CD8-positive, alpha-beta memory T cell (primary cell): ENCODE measurements around the gene SHROOM3. TPM values are rescaled to one million over a fixed set of nuclear protein-coding genes. Genes with fewer than 3 reads are reported as not detected.

Source experiments
- CTCF ChIA-PET: fragments of 350-600 bp; sonication (Branson Sonifier 250); formaldehyde crosslinking; loops from one replicate; lab custom pipeline; 2021; ENCODE audit warnings: antibody characterized with exemption; lab: Charles Lee
- POLR2A ChIA-PET: fragments of 350-600 bp; sonication (Branson Sonifier 250); formaldehyde crosslinking; loops from one replicate; lab custom pipeline; 2021; ENCODE audit warnings: antibody characterized with exemption; lab: Charles Lee
- DNase-seq, 5 donors: peaks; one replicate each; pipeline versions ENCODE4 v3.0.0 to v3.0.0-alpha.2; 2020 to 2022; ENCODE audit warnings: mixed read lengths in 1 of 5
- H3K27ac ChIP-seq: one replicate; pipeline ENCODE4 v1.7.0; 2013; ENCODE audit warnings: low read depth, mild to moderate bottlenecking, low read length, moderate library complexity
- H3K27me3 ChIP-seq: 2 replicates; pipeline ENCODE4 v1.7.0; 2013; ENCODE audit warnings: low read length, mild to moderate bottlenecking; ENCODE audit not compliant: insufficient read depth, poor library complexity, severe bottlenecking
- H3K36me3 ChIP-seq: 2 replicates; pipeline ENCODE4 v1.7.0; 2013; ENCODE audit warnings: mild to moderate bottlenecking, low read length, moderate library complexity; ENCODE audit not compliant: insufficient read depth
- H3K4me1 ChIP-seq: 2 replicates; pipeline ENCODE4 v1.7.0; 2013; ENCODE audit warnings: mild to moderate bottlenecking, low read length, moderate library complexity; ENCODE audit not compliant: insufficient read depth
- H3K4me3 ChIP-seq: 2 replicates; pipeline ENCODE4 v1.7.0; 2013; ENCODE audit warnings: mild to moderate bottlenecking, low read length
- H3K9me3 ChIP-seq: 2 replicates; pipeline ENCODE4 v1.7.0; 2013; ENCODE audit warnings: mild to moderate bottlenecking, low read length
- H3K27ac Mint-ChIP-seq, 8 donors: one replicate each; pipeline ENCODE4 v1.8.0; 2020 to 2021; ENCODE audit warnings: mixed read lengths in 8 of 8, mild to moderate bottlenecking in 6 of 8, inconsistent platforms in 3 of 8, moderate library complexity in 3 of 8
- H3K27me3 Mint-ChIP-seq, 2 donors: one replicate each; pipeline ENCODE4 v1.8.0; 2020 to 2021; ENCODE audit warnings: mixed read lengths in 2 of 2, mild to moderate bottlenecking in 1 of 2, moderate library complexity in 1 of 2
- H3K36me3 Mint-ChIP-seq, 3 donors: one replicate each; pipeline ENCODE4 v1.8.0; 2020 to 2021; ENCODE audit warnings: mixed read lengths in 3 of 3, inconsistent platforms in 1 of 3, mild to moderate bottlenecking in 1 of 3
- H3K4me1 Mint-ChIP-seq, 3 donors: one replicate each; pipeline ENCODE4 v1.8.0; 2020 to 2021; ENCODE audit warnings: mixed read lengths in 3 of 3, inconsistent platforms in 1 of 3, mild to moderate bottlenecking in 1 of 3
- H3K4me3 Mint-ChIP-seq, 7 donors: one replicate each; pipeline ENCODE4 v1.8.0; 2020 to 2021; ENCODE audit warnings: mixed read lengths in 7 of 7, mild to moderate bottlenecking in 6 of 7, moderate library complexity in 4 of 7, inconsistent platforms in 2 of 7
- H3K9me3 Mint-ChIP-seq, 5 donors: one replicate each; pipeline ENCODE4 v1.8.0; 2020 to 2022; ENCODE audit warnings: mixed read lengths in 5 of 5, mild to moderate bottlenecking in 3 of 5, moderate library complexity in 2 of 5, inconsistent platforms in 1 of 5
- polyA plus RNA-seq: library from polyadenylated mRNA; unstranded; fragments of 300-500 nt; fragmentation: Illumina TruSeq; gene quantifications from one replicate; pipeline ENCODE4 v1.2.3, GENCODE V29; 2021
- total RNA-seq, 2 experiments: library from RNA; stranded (reverse); gene quantifications; one replicate each; pipeline ENCODE4 v1.2.3, GENCODE V29; 2021

The SHROOM3 gene
- total and polyA plus RNA-seq, 3 experiments from 2014 or later, result not detected

GRCh38 chr4:76570141-76570973, 135.3 kb downstream of the SHROOM3 start:
- no peak for DNase-seq
- CTCF ChIA-PET, result no interaction called here

GRCh38 chr4:76571274-76571673, 136.2 kb downstream of the SHROOM3 start:
- peaks cover 8 to 42% of the 10 kb centered on the region in 2 donors for H3K27me3 Mint-ChIP-seq

More at GRCh38 chr4:76570141-76570973, 135.3 kb downstream of the SHROOM3 start:
- H3K4me1 ChIP-seq, result no peaks in the 10 kb centered on the region
- Mint-ChIP-seq H3K9me3 (no peaks in the 10 kb centered on the region), H3K27me3 (peaks cover 8 to 33% of the 10 kb centered on the region in 2 donors), H3K36me3 (no peaks in the 10 kb centered on the region), H3K4me1 (no peaks in the 10 kb centered on the region), H3K4me3 (no peak overlapping the region), H3K27ac (no peak overlapping the region)
- H3K36me3 ChIP-seq, result no peaks in the 10 kb centered on the region
- H3K9me3 ChIP-seq, result no peaks in the 10 kb centered on the region
- no peak overlapping the region for H3K27ac ChIP-seq
- H3K27me3 ChIP-seq, result no peaks in the 10 kb centered on the region
- no peak overlapping the region for H3K4me3 ChIP-seq
- POLR2A ChIA-PET, result no interaction called here

GRCh38 chr4:76572224-76572623, 137.2 kb downstream of the SHROOM3 start:
- no peaks in the 10 kb centered on the region for H3K4me1 Mint-ChIP-seq
- H3K27me3 ChIP-seq, result no peaks in the 10 kb centered on the region
- H3K27ac ChIP-seq, result no peak overlapping the region
- H3K9me3 Mint-ChIP-seq, result no peaks in the 10 kb centered on the region
- H3K27ac Mint-ChIP-seq, result no peak overlapping the region
- H3K36me3 ChIP-seq, result no peaks in the 10 kb centered on the region
- CTCF ChIA-PET, result no interaction called here
- no peaks in the 10 kb centered on the region for H3K4me1 ChIP-seq
- H3K36me3 Mint-ChIP-seq, result no peaks in the 10 kb centered on the region
- peaks cover 8 to 38% of the 10 kb centered on the region in 2 donors for H3K27me3 Mint-ChIP-seq
- no peak overlapping the region for H3K4me3 Mint-ChIP-seq
- no peak overlapping the region for H3K4me3 ChIP-seq
- POLR2A ChIA-PET, result no interaction called here
- no peak for DNase-seq
- no peaks in the 10 kb centered on the region for H3K9me3 ChIP-seq

More at GRCh38 chr4:76571274-76571673, 136.2 kb downstream of the SHROOM3 start:
- Histone ChIP-seq H3K4me1 (no peaks in the 10 kb centered on the region), H3K36me3 (no peaks in the 10 kb centered on the region), H3K4me3 (no peak overlapping the region), H3K27me3 (no peaks in the 10 kb centered on the region), H3K27ac (no peak overlapping the region), H3K9me3 (no peaks in the 10 kb centered on the region)
- H3K4me1 Mint-ChIP-seq, result no peaks in the 10 kb centered on the region
- no peak overlapping the region for H3K27ac Mint-ChIP-seq
- DNase-seq, result no peak
- POLR2A ChIA-PET, result no interaction called here
- no peaks in the 10 kb centered on the region for H3K36me3 Mint-ChIP-seq
- H3K4me3 Mint-ChIP-seq, result no peak overlapping the region
- CTCF ChIA-PET, result no interaction called here
- H3K9me3 Mint-ChIP-seq, result no peaks in the 10 kb centered on the region

GRCh38 chr4:76576824-76577223, 141.8 kb downstream of the SHROOM3 start:
- DNase-seq, result no peak
- POLR2A ChIA-PET, result no interaction called here
- no peaks in the 10 kb centered on the region for H3K4me1 ChIP-seq
- Mint-ChIP-seq H3K27me3 (peaks cover 10 to 47% of the 10 kb centered on the region in 2 donors), H3K4me3 (no peak overlapping the region), H3K36me3 (no peaks in the 10 kb centered on the region), H3K27ac (no peak overlapping the region), H3K9me3 (no peaks in the 10 kb centered on the region), H3K4me1 (no peaks in the 10 kb centered on the region)
- no peaks in the 10 kb centered on the region for H3K36me3 ChIP-seq
- no peak overlapping the region for H3K27ac ChIP-seq
- H3K4me3 ChIP-seq, result no peak overlapping the region
- peaks cover 3% of the 10 kb centered on the region for H3K27me3 ChIP-seq
- no peaks in the 10 kb centered on the region for H3K9me3 ChIP-seq
- CTCF ChIA-PET, result no interaction called here

GRCh38 chr4:76578002-76578560, 143.1 kb downstream of the SHROOM3 start:
- H3K27me3 Mint-ChIP-seq, result peaks cover 15 to 49% of the 10 kb centered on the region in 2 donors

GRCh38 chr4:76579596-76580375, 144.8 kb downstream of the SHROOM3 start:
- Histone ChIP-seq H3K27ac (no peak overlapping the region), H3K4me1 (no peaks in the 10 kb centered on the region), H3K4me3 (no peak overlapping the region), H3K27me3 (peaks cover 4% of the 10 kb centered on the region), H3K9me3 (no peaks in the 10 kb centered on the region), H3K36me3 (no peaks in the 10 kb centered on the region)
- H3K9me3 Mint-ChIP-seq, result no peaks in the 10 kb centered on the region
- CTCF ChIA-PET, result no interaction called here
- peaks cover 16 to 47% of the 10 kb centered on the region in 2 donors for H3K27me3 Mint-ChIP-seq
- no peak overlapping the region for H3K27ac Mint-ChIP-seq
- POLR2A ChIA-PET, result no interaction called here
- no peaks in the 10 kb centered on the region for H3K4me1 Mint-ChIP-seq
- no peak overlapping the region for H3K4me3 Mint-ChIP-seq
- no peak for DNase-seq
- H3K36me3 Mint-ChIP-seq, result no peaks in the 10 kb centered on the region

More at GRCh38 chr4:76578002-76578560, 143.1 kb downstream of the SHROOM3 start:
- CTCF ChIA-PET, result no interaction called here
- Histone ChIP-seq H3K36me3 (no peaks in the 10 kb centered on the region), H3K9me3 (no peaks in the 10 kb centered on the region), H3K27me3 (peaks cover 4% of the 10 kb centered on the region), H3K27ac (no peak overlapping the region), H3K4me1 (no peaks in the 10 kb centered on the region), H3K4me3 (no peak overlapping the region)
- DNase-seq, result no peak
- POLR2A ChIA-PET, result no interaction called here
- no peaks in the 10 kb centered on the region for H3K9me3 Mint-ChIP-seq
- H3K4me3 Mint-ChIP-seq, result no peak overlapping the region
- H3K27ac Mint-ChIP-seq, result no peak overlapping the region
- no peaks in the 10 kb centered on the region for H3K4me1 Mint-ChIP-seq
- no peaks in the 10 kb centered on the region for H3K36me3 Mint-ChIP-seq

- peaks cover 24 to 45% of the 10 kb centered on the region in 2 donors for H3K27me3 Mint-ChIP-seq
- H3K4me1 ChIP-seq, result no peaks in the 10 kb centered on the region
- H3K4me1 Mint-ChIP-seq, result peaks cover 5 to 11% (median 6%) of the 10 kb centered on the region in 3 donors
- no peaks in the 10 kb centered on the region for H3K9me3 ChIP-seq
- no peak overlapping the region for H3K4me3 Mint-ChIP-seq
- no peak overlapping the region for H3K27ac Mint-ChIP-seq
- no peaks in the 10 kb centered on the region for H3K36me3 ChIP-seq
- no peaks in the 10 kb centered on the region for H3K36me3 Mint-ChIP-seq
- H3K27me3 ChIP-seq, result peaks cover 15% of the 10 kb centered on the region
- no peak for DNase-seq
- ChIA-PET POLR2A (no interaction called here), CTCF (no interaction called here)
- H3K9me3 Mint-ChIP-seq, result no peaks in the 10 kb centered on the region
- no peak overlapping the region for H3K4me3 ChIP-seq
- no peak overlapping the region for H3K27ac ChIP-seq
Measured at GRCh38 chr4:76581077-76581962, 146.3 kb downstream of the SHROOM3 start.
